ENCODE data around the gene SOX30. TPM values are rescaled to one million over a fixed set of nuclear protein-coding genes. Genes with fewer than 3 reads are reported as not detected.
A peak's percentile ranks its signal among the peaks of the same experiment; 100 is the strongest.
"Not testable (repeated sequence)": the region's sequence is repeated elsewhere in the genome, so short reads cannot be mapped to it uniquely, and the experiment has no call there.

The SOX30 gene
- not detected for total RNA-seq

DNA sequence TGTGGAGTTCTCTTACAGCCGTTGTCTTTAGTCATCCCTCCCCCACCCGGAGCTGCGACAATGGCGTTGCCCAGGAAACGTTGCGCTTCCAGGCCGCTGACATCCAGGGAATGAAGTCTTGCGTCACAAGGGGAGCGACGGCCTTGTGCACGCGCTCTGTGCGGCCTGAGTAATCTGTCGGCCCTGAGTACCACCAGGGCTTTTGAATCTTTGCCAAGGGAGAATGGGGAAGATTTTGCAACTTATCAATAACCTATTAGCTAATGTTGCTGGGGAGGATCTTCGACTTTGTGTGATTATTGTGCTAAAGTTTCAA lies at the start of gene SOX30:
TSS of gene SOX30 (minus strand) at position 62 of the 316 bp plus-strand sequence. CDS start 360 bp downstream, outside the sequence.
- intact Hi-C loops (cut with DNase I), result no loop called here
- Histone ChIP-seq H3K27ac (peak within 1 kb of the TSS; percentile 17 to 65 (median 55)), H3K4me3 (peak within 1 kb of the TSS; percentile 37 to 69 (median 53)), H3K9me3 (peaks cover 0 to 1% (median 0%) of the 10 kb centered on the region in 3 donors), H3K36me3 (no peaks in the 10 kb centered on the region), H3K4me1 (peaks cover 5 to 15% (median 7%) of the 10 kb centered on the region in 3 donors), H3K27me3 (peaks cover 0 to 5% (median 0%) of the 10 kb centered on the region in 4 donors)
- DNase-seq, result no peak
- TF ChIP-seq POLR2A (IDR thresholded peaks at IDR 0.05), result no peak
- TF ChIP-seq, protein P1, sequence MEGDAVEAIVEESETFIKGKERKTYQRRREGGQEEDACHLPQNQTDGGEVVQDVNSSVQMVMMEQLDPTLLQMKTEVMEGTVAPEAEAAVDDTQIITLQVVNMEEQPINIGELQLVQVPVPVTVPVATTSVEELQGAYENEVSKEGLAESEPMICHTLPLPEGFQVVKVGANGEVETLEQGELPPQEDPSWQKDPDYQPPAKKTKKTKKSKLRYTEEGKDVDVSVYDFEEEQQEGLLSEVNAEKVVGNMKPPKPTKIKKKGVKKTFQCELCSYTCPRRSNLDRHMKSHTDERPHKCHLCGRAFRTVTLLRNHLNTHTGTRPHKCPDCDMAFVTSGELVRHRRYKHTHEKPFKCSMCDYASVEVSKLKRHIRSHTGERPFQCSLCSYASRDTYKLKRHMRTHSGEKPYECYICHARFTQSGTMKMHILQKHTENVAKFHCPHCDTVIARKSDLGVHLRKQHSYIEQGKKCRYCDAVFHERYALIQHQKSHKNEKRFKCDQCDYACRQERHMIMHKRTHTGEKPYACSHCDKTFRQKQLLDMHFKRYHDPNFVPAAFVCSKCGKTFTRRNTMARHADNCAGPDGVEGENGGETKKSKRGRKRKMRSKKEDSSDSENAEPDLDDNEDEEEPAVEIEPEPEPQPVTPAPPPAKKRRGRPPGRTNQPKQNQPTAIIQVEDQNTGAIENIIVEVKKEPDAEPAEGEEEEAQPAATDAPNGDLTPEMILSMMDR (IDR thresholded peaks at IDR 0.05), result no peak
- 89 to 98% methylated on average over 4 to 10 of the region's 15 CpGs for WGBS, 2 donors

DNA sequence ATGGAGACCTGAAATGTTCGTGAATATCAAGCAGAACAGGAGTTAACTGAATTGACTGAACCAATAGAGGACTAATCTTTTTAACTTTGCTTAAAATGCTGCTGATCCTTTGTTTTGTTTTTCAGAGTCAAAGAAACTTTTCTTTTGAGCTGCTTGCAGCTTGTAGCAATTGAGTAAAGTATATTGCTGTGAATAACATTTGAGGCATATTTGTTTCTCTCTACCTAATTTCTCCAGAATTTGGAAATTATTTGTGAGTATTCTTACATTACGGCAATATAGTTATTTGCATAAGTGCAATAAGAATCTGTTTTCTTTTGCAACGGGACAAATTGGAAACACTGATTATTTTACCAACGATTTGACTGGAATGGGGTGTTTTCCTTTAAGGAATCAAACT lies 46.4 kb upstream of the SOX30 start:
- WGBS, 2 donors, result 65 to 70% methylated on average over 4 of the region's 4 CpGs
- H3K4me1 ChIP-seq; H3K4me3 ChIP-seq; H3K36me3 ChIP-seq; intact Hi-C loops (cut with DNase I); H3K27me3 ChIP-seq; H3K27ac ChIP-seq; DNase-seq; H3K9me3 ChIP-seq: not testable (repeated sequence)

DNA sequence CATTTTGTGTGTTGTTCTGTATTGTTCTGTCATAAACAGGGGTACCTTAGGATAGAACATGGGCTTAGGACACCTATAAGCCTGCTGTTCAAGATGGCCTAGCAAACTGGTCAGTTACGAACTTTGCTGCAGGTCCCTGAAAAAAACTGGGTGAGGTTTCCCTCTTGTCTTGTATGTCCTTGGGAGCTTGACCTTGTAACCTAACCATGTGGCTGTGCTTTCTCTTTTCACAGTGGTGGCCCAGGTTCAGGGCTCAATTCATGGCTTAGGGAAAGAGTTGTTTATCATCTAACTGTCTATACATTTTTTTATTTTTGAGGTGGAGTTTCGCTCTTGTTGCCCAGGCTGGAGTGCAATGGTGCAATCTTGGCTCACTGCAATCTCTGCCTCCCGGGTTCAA lies 43.9 kb upstream of the SOX30 start:
- 87 to 88% methylated on average over 2 to 3 of the region's 3 CpGs for WGBS, 2 donors
- DNase-seq, result not testable (repeated sequence)

DNA sequence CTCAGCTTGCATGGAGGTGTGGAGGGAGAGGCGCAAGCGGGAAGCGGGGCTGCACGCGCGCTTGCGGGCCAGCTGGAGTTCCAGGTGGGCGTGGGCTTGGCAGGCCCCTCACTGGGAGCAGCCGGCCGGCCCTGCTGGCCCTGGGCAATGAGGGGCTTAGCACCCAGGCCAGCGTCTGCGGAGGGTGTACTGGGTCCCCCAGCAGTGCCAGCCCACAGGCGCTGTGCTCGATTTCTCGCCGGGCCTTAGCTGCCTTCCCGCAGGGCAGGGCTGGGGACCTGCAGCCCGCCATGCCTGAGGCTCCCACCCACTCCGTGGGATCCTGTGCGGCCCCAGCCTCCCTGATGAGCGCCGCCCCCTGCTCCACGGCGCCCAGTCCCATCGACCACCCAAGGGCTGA lies 41.6 kb upstream of the SOX30 start:
- H3K27me3 ChIP-seq; H3K4me3 ChIP-seq; H3K9me3 ChIP-seq; H3K36me3 ChIP-seq; DNase-seq; intact Hi-C loops (cut with DNase I); H3K27ac ChIP-seq; H3K4me1 ChIP-seq: not testable (repeated sequence)
- no CpG with 5 or more reads among the region's 25 CpGs for WGBS, 2 donors

More for the DNA sequence above, 43.9 kb upstream of the SOX30 start:
- H3K4me3 ChIP-seq; H3K4me1 ChIP-seq; H3K27ac ChIP-seq; H3K9me3 ChIP-seq; intact Hi-C loops (cut with DNase I); H3K36me3 ChIP-seq; H3K27me3 ChIP-seq: not testable (repeated sequence)

DNA sequence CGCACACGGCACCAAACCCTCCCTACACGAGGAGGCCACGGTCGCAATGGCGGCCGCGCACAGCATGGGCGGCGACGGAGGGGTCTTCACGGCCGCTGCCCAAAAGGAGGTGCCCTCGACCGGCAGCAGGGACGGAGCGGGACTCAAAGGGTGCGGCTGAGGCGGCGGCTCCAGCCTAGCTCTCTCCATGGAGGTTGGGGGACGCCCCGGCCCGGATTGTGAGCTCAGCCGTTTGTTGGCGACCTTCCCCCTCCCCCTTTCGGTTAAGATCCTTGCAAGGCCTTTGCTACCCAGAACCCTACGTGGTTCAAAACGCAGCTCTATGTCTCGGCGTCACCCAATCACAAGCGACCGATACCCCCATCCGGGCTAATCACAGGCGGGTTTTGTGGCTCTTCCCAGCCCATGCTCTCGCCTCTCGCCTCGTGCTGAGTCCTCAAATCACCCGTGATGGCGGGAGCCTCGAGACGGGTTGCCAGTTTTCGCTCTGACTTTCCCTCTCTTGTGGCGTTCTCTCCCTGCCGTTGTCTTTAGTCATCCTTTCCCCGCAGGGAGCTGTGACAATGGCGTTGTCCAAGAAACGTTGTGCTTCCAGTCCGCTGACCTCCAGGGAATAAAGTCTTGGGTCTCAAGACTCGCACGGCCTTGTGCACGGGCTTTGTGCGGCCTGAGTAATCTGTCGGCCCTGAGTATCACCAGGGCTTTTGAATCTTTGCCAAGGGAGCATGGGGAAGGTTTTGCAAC lies 38.6 kb upstream of the SOX30 start:
- no peaks in the 10 kb centered on the region for H3K4me1 ChIP-seq
- no peak for DNase-seq
- WGBS, 2 donors, result 89 to 93% methylated on average over 26 to 38 of the region's 53 CpGs
- TF ChIP-seq, protein P1 (IDR thresholded peaks at IDR 0.05), result no peak
- no peak for TF ChIP-seq POLR2A (IDR thresholded peaks at IDR 0.05)
- H3K27me3 ChIP-seq, result peaks cover 0 to 6% (median 0%) of the 10 kb centered on the region in 4 donors
- peak overlapping the region in 3 of 4 donors; percentile 15 to 28 (median 27) for H3K4me3 ChIP-seq
- intact Hi-C loops (cut with DNase I), result no loop called here
- H3K36me3 ChIP-seq, result no peaks in the 10 kb centered on the region
- no peaks in the 10 kb centered on the region for H3K9me3 ChIP-seq
- H3K27ac ChIP-seq, result no peak overlapping the region

DNA sequence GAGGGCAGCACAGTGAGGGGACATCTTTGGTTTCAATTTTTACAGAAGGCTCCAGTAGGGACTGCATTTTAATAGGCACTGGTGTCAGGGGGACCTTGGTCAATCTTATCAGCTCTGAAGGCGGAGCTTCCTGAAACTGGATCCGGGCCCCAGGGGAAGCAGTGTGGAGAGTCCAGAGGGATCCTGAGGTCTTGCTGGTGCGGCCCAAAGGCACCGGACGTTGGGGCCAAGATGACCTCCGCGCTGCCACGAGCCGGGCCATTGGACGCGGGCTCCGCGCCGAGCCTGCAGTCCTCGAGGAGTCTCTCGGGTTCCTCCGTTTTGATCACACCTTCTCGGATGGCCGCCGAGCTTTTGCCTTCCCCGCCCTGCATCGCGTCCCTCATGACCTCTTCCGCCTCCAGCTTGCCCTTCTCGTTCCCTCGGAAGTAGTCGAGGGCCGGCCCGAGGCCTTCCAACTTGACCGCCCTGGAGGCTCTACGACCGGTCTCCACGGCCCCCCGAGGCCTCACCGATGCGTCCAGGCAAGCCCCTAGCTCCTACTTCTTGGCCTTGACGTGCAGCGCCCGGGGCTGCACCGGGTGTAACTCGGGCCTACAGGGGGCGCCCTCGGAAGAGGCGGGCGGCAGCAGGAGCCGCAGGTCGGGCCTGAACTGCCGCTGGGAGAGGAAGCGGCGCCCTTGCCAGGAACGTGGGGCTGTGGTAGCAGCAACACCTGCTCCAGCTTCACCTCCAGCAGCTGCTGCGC lies 37.9 kb upstream of the SOX30 start:
- Histone ChIP-seq H3K36me3 (no peaks in the 10 kb centered on the region), H3K27ac (no peak overlapping the region), H3K9me3 (no peaks in the 10 kb centered on the region), H3K4me3 (peak overlapping the region in 3 of 4 donors; percentile 15 to 28 (median 27)), H3K27me3 (peaks cover 0 to 6% (median 0%) of the 10 kb centered on the region in 4 donors), H3K4me1 (no peaks in the 10 kb centered on the region)
- DNase-seq, result no peak
- 79 to 82% methylated on average over 20 to 35 of the region's 52 CpGs for WGBS, 2 donors
- TF ChIP-seq POLR2A (IDR thresholded peaks at IDR 0.05), result no peak
- TF ChIP-seq, protein P1 (IDR thresholded peaks at IDR 0.05), result peak in 1 of 6 experiments; percentile 38
- intact Hi-C loops (cut with DNase I), result no loop called here

Data from esophagus squamous epithelium (tissue), 5 donors.